A549 (cell line): Measurements from ENCODE around the gene TBATA. TPM values are rescaled to one million over a fixed set of nuclear protein-coding genes. Genes with fewer than 3 reads are reported as not detected.

Source experiments
- ATAC-seq, 2 experiments: fragments of 200-7000 bp in 1 of 2; fragments of >200 bp in 1 of 2; cut with Nextera tagmentation in 1 of 2; cut with Tn5 transposase in 1 of 2; 3 replicates each; pipeline versions ENCODE4 v1.8.0 to v1.9.1; 2018 to 2020; ENCODE audit warnings: mild to moderate bottlenecking in 1 of 2, moderate library complexity in 1 of 2
- CTCF ChIA-PET: fragments of 300-600 bp; sonication (Branson Sonifier 250); formaldehyde crosslinking; extraction: SDS; loops from one replicate; lab custom pipeline; 2021; ENCODE audit warnings: antibody characterized with exemption, inconsistent platforms; lab: Yijun Ruan, JAX
- POLR2A ChIA-PET: fragments of 350-600 bp; formaldehyde crosslinking; extraction: SDS; loops from one replicate; lab custom pipeline; 2021; ENCODE audit warnings: antibody characterized with exemption, inconsistent platforms; lab: Yijun Ruan, JAX
- DNase-seq, 2 experiments: peaks; one replicate each; pipeline versions ENCODE4 v3.0.0 to v3.0.0-alpha.2; 2011 to 2016; ENCODE audit warnings: low read depth in 1 of 2, low spot score in 1 of 2
- FAIRE-seq: peaks from 2 replicates; lab custom pipeline; 2011; peaks lifted over from hg19 to GRCh38; lab: Jason Lieb, UNC
- H3K27ac ChIP-seq, 2 experiments: fragments of >200 bp; sonication (Bioruptor Twin); formaldehyde crosslinking; 3 replicates each; pipeline ENCODE4 v1.5.1; 2016 to 2017
- H3K4me1 ChIP-seq: fragments of >200 bp; sonication (Bioruptor Twin); formaldehyde crosslinking; 3 replicates; pipeline ENCODE4 v1.6.1; 2016
- H3K4me2 ChIP-seq: fragments of >200 bp; sonication (Bioruptor Twin); formaldehyde crosslinking; 3 replicates; pipeline ENCODE4 v1.6.1; 2016
- H3K4me3 ChIP-seq: fragments of >200 bp; sonication (Bioruptor Twin); formaldehyde crosslinking; 3 replicates; pipeline ENCODE4 v1.5.1; 2016
- H3K9me3 ChIP-seq: fragments of >200 bp; sonication (Bioruptor Twin); formaldehyde crosslinking; 3 replicates; pipeline ENCODE4 v1.6.1; 2016
- CBX8 ChIP-seq: fragments of 200-600 bp; sonication (generic); IDR thresholded peaks from 2 replicates; pipeline ENCODE4 v1.6.1; 2016
- CEBPB ChIP-seq, 2 experiments: fragments of >200 bp in 1 of 2; sonication (Bioruptor Twin) in 1 of 2; formaldehyde crosslinking in 1 of 2; IDR thresholded peaks; 2 replicates each; pipeline ENCODE4 v1.6.1; 2012 to 2016
- CHD4 ChIP-seq: fragments of 200-600 bp; sonication (generic); IDR thresholded peaks from 2 replicates; pipeline ENCODE4 v1.6.1; 2016; ENCODE audit warnings: antibody characterized with exemption, mild to moderate bottlenecking, borderline replicate concordance
- E2F6 ChIP-seq: IDR thresholded peaks from 2 replicates; pipeline ENCODE4 v1.6.1; 2012; ENCODE audit warnings: low read depth, borderline replicate concordance
- EHMT2 ChIP-seq: fragments of 200-600 bp; sonication (generic); IDR thresholded peaks from 2 replicates; pipeline ENCODE4 v1.6.1; 2016; ENCODE audit warnings: antibody characterized with exemption, low read depth, mild to moderate bottlenecking, moderate library complexity
- FOSB ChIP-seq: fragments of 250-450 bp; sonication (Bioruptor Pico); IDR thresholded peaks from 2 replicates; pipeline ENCODE4 v1.5.0; 2020; ENCODE audit warnings: mild to moderate bottlenecking, moderate library complexity
- FOSL2 ChIP-seq, 2 experiments: fragments of 450-650 bp in 1 of 2; fragments of >200 bp in 1 of 2; sonication (Bioruptor Twin) in 1 of 2; formaldehyde crosslinking; IDR thresholded peaks; 2 replicates each; pipeline versions ENCODE4 v1.5.0 to v1.6.1; 2016 to 2020; ENCODE audit warnings: mild to moderate bottlenecking in 1 of 2, moderate library complexity in 1 of 2
- GATA3 ChIP-seq: IDR thresholded peaks from 2 replicates; pipeline ENCODE4 v1.6.1; 2012; ENCODE audit warnings: borderline replicate concordance
- HOXB5 ChIP-seq: fragments of 250-450 bp; sonication (Bioruptor Pico); IDR thresholded peaks from 2 replicates; pipeline ENCODE4 v1.5.0; 2020; ENCODE audit warnings: mild to moderate bottlenecking, moderate library complexity
- KDM1A ChIP-seq: fragments of 200-600 bp; sonication (generic); IDR thresholded peaks from 2 replicates; pipeline ENCODE4 v1.6.1; 2016; ENCODE audit warnings: low read depth, mild to moderate bottlenecking
- KDM5A ChIP-seq: fragments of 200-600 bp; sonication (generic); IDR thresholded peaks from 2 replicates; pipeline ENCODE4 v1.6.1; 2016; ENCODE audit warnings: antibody characterized with exemption, mild to moderate bottlenecking
- MAFK ChIP-seq: fragments of 450-650 bp; IDR thresholded peaks from 2 replicates; pipeline ENCODE4 v1.6.1; 2014; ENCODE audit not compliant: partially characterized antibody
- MAZ ChIP-seq: fragments of 150-350 bp; IDR thresholded peaks from 2 replicates; pipeline ENCODE4 v1.6.1; 2014; ENCODE audit warnings: antibody characterized with exemption, low read depth, low read length, borderline replicate concordance
- MYC ChIP-seq: IDR thresholded peaks from 2 replicates; pipeline ENCODE4 v1.6.1; 2012; ENCODE audit warnings: mild to moderate bottlenecking, inconsistent platforms, low read length, improper control_type of control experiment, borderline replicate concordance
- NFE2L2 ChIP-seq: fragments of 150-350 bp; conservative IDR thresholded peaks from 2 replicates; pipeline ENCODE4 v1.6.1; 2014; ENCODE audit warnings: low read length
- PBX3 ChIP-seq: IDR thresholded peaks from 2 replicates; pipeline ENCODE4 v1.6.1; 2012
- POLR2A ChIP-seq: IDR thresholded peaks from 2 replicates; pipeline ENCODE4 v1.6.1; 2012; ENCODE audit warnings: mild to moderate bottlenecking, low read length
- POLR2AphosphoS2 ChIP-seq: conservative IDR thresholded peaks from 2 replicates; pipeline ENCODE4 v1.6.1; 2012; ENCODE audit warnings: low read length, improper control_type of control experiment, inconsistent platforms
- RAD21 ChIP-seq, 2 experiments: fragments of >200 bp in 1 of 2; sonication (Bioruptor Twin) in 1 of 2; formaldehyde crosslinking in 1 of 2; IDR thresholded peaks in 1 of 2; conservative IDR thresholded peaks in 1 of 2; 2 replicates in 1 of 2; 3 replicates in 1 of 2; pipeline ENCODE4 v1.6.1; 2012 to 2018; ENCODE audit warnings: inconsistent platforms in 1 of 2
- RCOR1 ChIP-seq: fragments of 150-350 bp; IDR thresholded peaks from 2 replicates; pipeline ENCODE4 v1.6.1; 2014; ENCODE audit warnings: antibody characterized with exemption, low read length, low read depth
- SREBF2 ChIP-seq: fragments of 450-650 bp; IDR thresholded peaks from 2 replicates; pipeline ENCODE4 v1.6.1; 2014; ENCODE audit warnings: mild to moderate bottlenecking, moderate library complexity
- TP53 ChIP-seq: fragments of 250-450 bp; sonication (Bioruptor Pico); IDR thresholded peaks from 2 replicates; pipeline ENCODE4 v1.5.0; 2021; ENCODE audit warnings: mild to moderate bottlenecking, moderate library complexity
- ZC3H11A ChIP-seq: fragments of 450-650 bp; IDR thresholded peaks from 2 replicates; pipeline ENCODE4 v1.6.1; 2014; ENCODE audit warnings: antibody characterized with exemption, mild to moderate bottlenecking
- ZSCAN20 ChIP-seq: fragments of 250-450 bp; sonication (Bioruptor Pico); IDR thresholded peaks from 2 replicates; pipeline ENCODE4 v1.8.0; 2022; ENCODE audit warnings: mild to moderate bottlenecking, moderate library complexity
- WGBS: methylation state at CpG from one replicate; pipeline ENCODE4 v1.1.6; 2017; ENCODE audit errors: missing lambda C conversion rate; 5-methylcytosine and 5-hydroxymethylcytosine counted together
- polyA plus RNA-seq, 4 experiments: library from polyadenylated mRNA; depleted of rRNA in 3 of 4; stranded (reverse); fragments of >200 nt; fragmentation: RNase III in 1 of 4; extraction: RNeasy Plus Mini Kit Qiagen cat#74134 plus additional on column Dnase treatment in 1 of 4; gene quantifications; 2 replicates in 3 of 4; 3 replicates in 1 of 4; pipeline ENCODE4 v1.2.3, GENCODE V29; 2011 to 2017

Gene TBATA
- polyA plus RNA-seq, 2 of the 4 experiments (the other 2 are of a cell fraction) = not detected

- Histone ChIP-seq H3K27ac (no peak overlapping the region), H3K4me1 (peaks cover under 1% of the 10 kb centered on the region; the same call in 2 of the 3 replicates), H3K4me3 (no peak overlapping the region), H3K4me2 (no peak overlapping the region)
- FAIRE-seq (no peak), ATAC-seq (no peak), DNase-seq (no peak)
- POLR2A ChIA-PET = interaction anchor here (0.9 kb wide), 1 partner anchor 11 kb away, joined by 3 read pairs; no protein-coding TSS in a partner anchor
- 84% methylated on average over 2 of the region's 2 CpGs for WGBS
- TF ChIP-seq ZC3H11A (no peak), MAFK (peak; percentile 31)
- TF ChIP-seq, all 56 proteins: peak for 1
- no peaks in the 10 kb centered on the region for H3K9me3 ChIP-seq
- CTCF ChIA-PET = interaction anchor here (1.0 kb wide), 1 partner anchor 43 kb away, joined by 3 read pairs; no protein-coding TSS in a partner anchor
Observed at GRCh38 chr10:70827086-70827757, 42.0 kb upstream of the TBATA start.

- DNase-seq (no peak), ATAC-seq (no peak), FAIRE-seq (no peak)
- no peak for TF ChIP-seq PBX3
- no peak for TF ChIP-seq EHMT2
- TF ChIP-seq GATA3 = no peak
- TF ChIP-seq ZSCAN20 = no peak
- no peak for TF ChIP-seq CBX8
- TF ChIP-seq POLR2AphosphoS2 = no peak
- TF ChIP-seq CEBPB (IDR thresholded peaks at IDR 0.05) = no peak
- no peak for TF ChIP-seq MAZ
- TF ChIP-seq POLR2A = no peak
- no peak for TF ChIP-seq MYC
- TF ChIP-seq FOSL2 (IDR thresholded peaks at IDR 0.05) = no peak
- TF ChIP-seq FOSL2 (CRISPR knock-in tag; IDR thresholded peaks at IDR 0.05) = no peak
- TF ChIP-seq SREBF2 = no peak
- TF ChIP-seq HOXB5 = no peak
- TF ChIP-seq TP53 = no peak
- no peak for TF ChIP-seq CHD4
- TF ChIP-seq KDM1A = no peak
- TF ChIP-seq FOSB (CRISPR knock-in tag) = no peak
- no peak overlapping the region for H3K27ac ChIP-seq
- 92% methylated on average over 2 of the region's 2 CpGs for WGBS
- ChIA-PET POLR2A (interaction anchor here (1.0 kb wide), 1 partner anchor 16 kb away, joined by 3 read pairs; no protein-coding TSS in a partner anchor), CTCF (interaction anchor here (1.2 kb wide), 1 partner anchor 57 kb away, joined by 3 read pairs; no protein-coding TSS in a partner anchor)
- H3K9me3 ChIP-seq = no peaks in the 10 kb centered on the region
- H3K4me3 ChIP-seq = no peak overlapping the region
- H3K4me2 ChIP-seq = no peak overlapping the region
- peaks cover 5% of the 10 kb centered on the region for H3K4me1 ChIP-seq
Observed at GRCh38 chr10:70822076-70822820, 37.1 kb upstream of the TBATA start.

GRCh38 chr10:70820976-70821750, 36.0 kb upstream of the TBATA start:
- POLR2A ChIA-PET = no interaction called here
- DNase-seq = no peak
- WGBS = 98% methylated on average over 4 of the region's 4 CpGs
- no peak overlapping the region for H3K27ac ChIP-seq
- no peaks in the 10 kb centered on the region for H3K9me3 ChIP-seq
- no peak for TF ChIP-seq NFE2L2
- no peak for TF ChIP-seq KDM5A
- peak in 1 of 2 experiments; percentile 14; a peak in 1 of 5 replicates for TF ChIP-seq RAD21 (conservative IDR thresholded peaks at IDR 0.05 in 1 of 2, IDR thresholded peaks at IDR 0.05 in 1 of 2)
- no peak for TF ChIP-seq RCOR1
- no peak for TF ChIP-seq POLR2A
- no peak for TF ChIP-seq E2F6
- no peak for TF ChIP-seq KDM1A
- TF ChIP-seq, all 56 proteins: peak for 1
- Histone ChIP-seq H3K4me3 (no peak overlapping the region), H3K4me1 (peaks cover 11% of the 10 kb centered on the region), H3K4me2 (no peak overlapping the region)
- FAIRE-seq = no peak
- CTCF ChIA-PET = interaction anchor here (1.2 to 1.7 kb wide), 2 partner anchors 58 to 360 kb away, joined by 3 to 5 read pairs; no protein-coding TSS in a partner anchor
- no peak for ATAC-seq
